BLaER1 treated with 17β-estradiol and CSF1 and Interleukin-3, amounts not matched to agents 10 nM and 100 nM (cell line): ENCODE measurements around the gene XIST.
"Not testable (repeated sequence)": the region's sequence is repeated elsewhere in the genome, so short reads cannot be mapped to it uniquely, and the experiment has no call there.

Experiments used
- H3K27ac ChIP-seq, 11 experiments: shearing (Covaris generic); formaldehyde crosslinking; 2 replicates each; pipeline ENCODE4 v1.8.1; 2022
- H3K27me3 ChIP-seq, 11 experiments: shearing (Covaris generic); formaldehyde crosslinking; 2 replicates each; pipeline ENCODE4 v1.8.1; 2022
- H3K36me3 ChIP-seq, 11 experiments: shearing (Covaris generic); formaldehyde crosslinking; 2 replicates each; pipeline ENCODE4 v1.8.1; 2022
- H3K4me1 ChIP-seq, 10 experiments: shearing (Covaris generic); formaldehyde crosslinking; 2 replicates each; pipeline ENCODE4 v1.8.1; 2022
- H3K4me2 ChIP-seq, 11 experiments: shearing (Covaris generic); formaldehyde crosslinking; 2 replicates each; pipeline ENCODE4 v1.8.1; 2022
- H3K4me3 ChIP-seq, 10 experiments: shearing (Covaris generic); formaldehyde crosslinking; 2 replicates each; pipeline ENCODE4 v1.8.1; 2022
- H3K9ac ChIP-seq, 11 experiments: shearing (Covaris generic); formaldehyde crosslinking; 2 replicates each; pipeline ENCODE4 v1.8.1; 2022
- H3K9me3 ChIP-seq, 11 experiments: shearing (Covaris generic); formaldehyde crosslinking; replicated peaks in 1 of 11; 2 replicates each; pipeline ENCODE4 v1.8.1; 2022
- H4K20me1 ChIP-seq, 11 experiments: shearing (Covaris generic); formaldehyde crosslinking; 2 replicates each; pipeline ENCODE4 v1.8.1; 2022
- Cebpa-rat ChIP-seq, 11 experiments: shearing (Covaris generic); IDR thresholded peaks; 2 replicates each; pipeline ENCODE4 v1.8.1; 2022

The XIST gene

DNA sequence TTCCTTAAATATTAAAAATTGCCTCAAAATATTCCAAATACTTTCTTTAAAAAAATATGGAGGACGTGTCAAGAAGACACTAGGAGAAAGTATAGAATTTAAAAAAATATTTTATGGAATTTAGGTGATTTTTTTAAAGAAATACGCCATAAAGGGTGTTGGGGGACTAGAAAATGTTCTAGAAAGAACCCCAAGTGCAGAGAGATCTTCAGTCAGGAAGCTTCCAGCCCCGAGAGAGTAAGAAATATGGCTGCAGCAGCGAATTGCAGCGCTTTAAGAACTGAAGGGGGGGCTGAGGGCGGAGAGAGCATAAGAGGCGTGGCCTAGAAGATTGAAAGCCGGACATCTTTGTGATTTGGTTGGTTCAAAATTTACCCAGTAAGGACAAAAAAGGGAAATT is at the start of gene XIST:
XIST (minus strand) TSS at position 248 of the 400 bp plus-strand sequence.
- peak within 1 kb of the TSS in 7 of 11 experiments; percentile 5 to 40 (median 19); a peak in 9 of 22 replicates for H3K4me2 ChIP-seq

GRCh38 chrX:73898315-73898714 is 45.8 kb upstream of the XIST start:
- H3K4me1 ChIP-seq, H3K9me3 ChIP-seq, H3K4me3 ChIP-seq, H3K4me2 ChIP-seq, H3K27ac ChIP-seq, H4K20me1 ChIP-seq, H3K9ac ChIP-seq, H3K36me3 ChIP-seq, H3K27me3 ChIP-seq: not testable (repeated sequence)

More for the DNA sequence above, at the start of gene XIST:
- no peak for TF ChIP-seq Cebpa-rat (IDR thresholded peaks at IDR 0.05)
- Histone ChIP-seq H3K4me3 (peak within 1 kb of the TSS; percentile 67 to 85 (median 80)), H3K27me3 (no peaks in the 10 kb centered on the region), H4K20me1 (peaks cover 27 to 34% (median 30%) of the 10 kb centered on the region in 11 experiments), H3K36me3 (peaks cover 0 to 19% (median 9%) of the 10 kb centered on the region in 11 experiments; a peak in 7 of 22 replicates), H3K9me3 (peaks cover 0 to 7% (median 0%) of the 10 kb centered on the region in 11 experiments; a peak in 2 of 22 replicates), H3K27ac (peak within 1 kb of the TSS; percentile 74 to 92 (median 91)), H3K4me1 (peaks cover 8 to 18% (median 14%) of the 10 kb centered on the region in 10 experiments; a peak in 15 of 20 replicates), H3K9ac (peak within 1 kb of the TSS; percentile 87 to 94 (median 91))

- H3K4me3 ChIP-seq, H3K9ac ChIP-seq, H3K4me1 ChIP-seq, H3K27ac ChIP-seq, H3K36me3 ChIP-seq, H4K20me1 ChIP-seq, H3K27me3 ChIP-seq: not testable (repeated sequence)
- Histone ChIP-seq H3K4me2 (peak overlapping the region in 10 of 11 experiments; percentile 8 to 39 (median 18); a peak in 8 of 22 replicates), H3K9me3 (peaks cover 14 to 28% (median 22%) of the 10 kb centered on the region in 11 experiments; a peak in 21 of 22 replicates)
Observed at GRCh38 chrX:73892515-73893090, 40.1 kb upstream of the XIST start.

DNA sequence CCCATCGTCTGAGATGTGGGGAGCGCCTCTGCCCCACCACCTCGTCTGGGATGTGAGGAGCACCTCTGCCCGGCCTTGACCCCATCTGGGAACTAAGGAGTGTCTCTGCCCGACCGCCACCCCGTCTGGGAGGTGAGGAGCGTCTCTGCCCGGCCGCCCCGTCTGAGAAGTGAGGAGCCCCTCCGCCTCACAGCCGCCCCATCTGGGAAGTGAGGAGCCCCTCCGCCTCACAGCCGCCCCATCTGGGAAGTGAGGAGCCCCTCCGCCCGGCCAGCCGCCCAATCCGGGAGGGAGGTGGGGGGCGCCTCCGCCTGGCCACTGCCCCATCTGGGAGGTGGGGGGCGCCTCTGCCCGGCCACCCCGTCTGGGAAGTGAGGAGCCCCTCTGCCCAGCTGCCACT is 29.7 kb upstream of the XIST start:
- not testable (repeated sequence) for H3K27me3 ChIP-seq, H3K27ac ChIP-seq, H3K4me3 ChIP-seq, H3K4me2 ChIP-seq, H3K36me3 ChIP-seq, H4K20me1 ChIP-seq, H3K9ac ChIP-seq, H3K4me1 ChIP-seq
- peaks cover 44 to 64% (median 57%) of the 10 kb centered on the region in 11 experiments for H3K9me3 ChIP-seq

GRCh38 chrX:73877687-73878086 is 25.2 kb upstream of the XIST start:
- Histone ChIP-seq H3K4me1 (no peaks in the 10 kb centered on the region), H4K20me1 (no peaks in the 10 kb centered on the region), H3K27me3 (no peaks in the 10 kb centered on the region), H3K4me3 (no peak overlapping the region), H3K4me2 (no peak overlapping the region), H3K9me3 (peaks cover 33 to 45% (median 37%) of the 10 kb centered on the region in 11 experiments), H3K9ac (no peak overlapping the region), H3K27ac (no peak overlapping the region), H3K36me3 (no peaks in the 10 kb centered on the region)
- no peak for TF ChIP-seq Cebpa-rat (IDR thresholded peaks at IDR 0.05)

GRCh38 chrX:73876911-73877310 is 24.4 kb upstream of the XIST start:
- Histone ChIP-seq H3K36me3 (no peaks in the 10 kb centered on the region), H3K9ac (no peak overlapping the region), H3K9me3 (peaks cover 28 to 40% (median 30%) of the 10 kb centered on the region in 11 experiments), H4K20me1 (no peaks in the 10 kb centered on the region), H3K27me3 (no peaks in the 10 kb centered on the region), H3K4me2 (no peak overlapping the region), H3K4me3 (no peak overlapping the region), H3K27ac (no peak overlapping the region), H3K4me1 (no peaks in the 10 kb centered on the region)
- TF ChIP-seq Cebpa-rat (IDR thresholded peaks at IDR 0.05), result no peak

GRCh38 chrX:73868916-73869315 is 16.4 kb upstream of the XIST start:
- Histone ChIP-seq H3K27ac (no peak overlapping the region), H3K4me1 (no peaks in the 10 kb centered on the region), H3K4me3 (no peak overlapping the region), H4K20me1 (no peaks in the 10 kb centered on the region), H3K4me2 (no peak overlapping the region), H3K9ac (no peak overlapping the region), H3K27me3 (no peaks in the 10 kb centered on the region), H3K36me3 (no peaks in the 10 kb centered on the region), H3K9me3 (peaks cover 0 to 7% (median 0%) of the 10 kb centered on the region in 11 experiments; a peak in 2 of 22 replicates)
- TF ChIP-seq Cebpa-rat (IDR thresholded peaks at IDR 0.05), result no peak

DNA sequence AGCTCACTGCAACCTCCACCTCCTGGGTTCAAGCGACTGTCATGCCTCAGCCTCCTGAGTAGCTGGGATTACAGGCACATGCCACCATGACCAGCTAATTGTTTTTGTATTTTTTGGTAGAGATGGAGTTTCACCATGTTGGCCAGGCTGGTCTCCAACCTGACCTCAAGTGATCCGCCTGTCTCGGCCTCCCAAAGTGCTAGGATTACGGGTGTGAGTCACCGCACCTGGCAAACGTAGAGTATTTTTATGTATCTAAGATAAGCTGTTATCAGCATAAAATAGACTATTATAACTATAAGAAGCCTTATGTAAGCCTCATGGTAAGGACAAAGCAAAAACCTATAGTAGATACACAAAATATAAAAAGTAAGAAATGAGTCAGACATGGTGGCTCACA is 14.6 kb upstream of the XIST start:
- Histone ChIP-seq H3K9me3 (no peaks in the 10 kb centered on the region), H4K20me1 (no peaks in the 10 kb centered on the region), H3K4me1 (no peaks in the 10 kb centered on the region), H3K9ac (no peak overlapping the region), H3K27me3 (no peaks in the 10 kb centered on the region), H3K4me3 (no peak overlapping the region), H3K4me2 (no peak overlapping the region), H3K36me3 (no peaks in the 10 kb centered on the region), H3K27ac (no peak overlapping the region)
- no peak for TF ChIP-seq Cebpa-rat (IDR thresholded peaks at IDR 0.05)

- Histone ChIP-seq H3K4me2 (no peak overlapping the region), H3K4me1 (no peaks in the 10 kb centered on the region), H3K27me3 (no peaks in the 10 kb centered on the region), H4K20me1 (no peaks in the 10 kb centered on the region), H3K27ac (no peak overlapping the region), H3K9ac (no peak overlapping the region), H3K9me3 (peaks cover 0 to 18% (median 10%) of the 10 kb centered on the region in 11 experiments; a peak in 12 of 22 replicates), H3K4me3 (no peak overlapping the region), H3K36me3 (no peaks in the 10 kb centered on the region)
- no peak for TF ChIP-seq Cebpa-rat (IDR thresholded peaks at IDR 0.05)
Observed at GRCh38 chrX:73863852-73864251, 11.3 kb upstream of the XIST start.

- peaks cover 0 to 18% (median 10%) of the 10 kb centered on the region in 11 experiments; a peak in 12 of 22 replicates for H3K9me3 ChIP-seq
- H4K20me1 ChIP-seq, result no peaks in the 10 kb centered on the region
- H3K36me3 ChIP-seq, result no peaks in the 10 kb centered on the region
- H3K4me1 ChIP-seq, result no peaks in the 10 kb centered on the region
- no peaks in the 10 kb centered on the region for H3K27me3 ChIP-seq
- H3K4me2 ChIP-seq, result no peak overlapping the region
- H3K9ac ChIP-seq, result no peak overlapping the region
- TF ChIP-seq Cebpa-rat (IDR thresholded peaks at IDR 0.05), result no peak
- no peak overlapping the region for H3K27ac ChIP-seq
- H3K4me3 ChIP-seq, result no peak overlapping the region
Observed at GRCh38 chrX:73863268-73863667, 10.8 kb upstream of the XIST start.
